ENCODE results near the gene CHMP1B.
A peak's percentile ranks its signal among the peaks of the same experiment; 100 is the strongest.

The CHMP1B gene

GRCh38 chr18:11821208-11821607, 30.0 kb upstream of the CHMP1B start:
- TF ChIP-seq CTCF (IDR thresholded peaks at IDR 0.05; ENCODE audit: borderline replicate concordance, insufficient read depth, low read depth, low read length), result no peak
- no peak overlapping the region for H3K4me3 ChIP-seq (ENCODE audit: low read depth, low read length)

GRCh38 chr18:11821643-11822237, 29.5 kb upstream of the CHMP1B start:
- H3K4me3 ChIP-seq (ENCODE audit: low read depth, low read length), result no peak overlapping the region

GRCh38 chr18:11823545-11823944, 27.7 kb upstream of the CHMP1B start:
- no peak for TF ChIP-seq CTCF (IDR thresholded peaks at IDR 0.05; ENCODE audit: borderline replicate concordance, insufficient read depth, low read depth, low read length)
- no peak overlapping the region for H3K4me3 ChIP-seq (ENCODE audit: low read depth, low read length)

More at GRCh38 chr18:11821643-11822237, 29.5 kb upstream of the CHMP1B start:
- TF ChIP-seq CTCF (IDR thresholded peaks at IDR 0.05; ENCODE audit: borderline replicate concordance, insufficient read depth, low read depth, low read length), result no peak

GRCh38 chr18:11826836-11827235, 24.4 kb upstream of the CHMP1B start:
- H3K4me3 ChIP-seq (ENCODE audit: low read depth, low read length), result no peak overlapping the region
- TF ChIP-seq CTCF (IDR thresholded peaks at IDR 0.05; ENCODE audit: borderline replicate concordance, insufficient read depth, low read depth, low read length), result 0 out of 2 replicates have a peak, but pooled peaks have one; percentile 13

- no peak for TF ChIP-seq CTCF (IDR thresholded peaks at IDR 0.05; ENCODE audit: borderline replicate concordance, insufficient read depth, low read depth, low read length)
- H3K4me3 ChIP-seq (ENCODE audit: low read depth, low read length), result no peak overlapping the region
Observed at GRCh38 chr18:11828786-11829432, 22.3 kb upstream of the CHMP1B start.

- no peak for TF ChIP-seq CTCF (IDR thresholded peaks at IDR 0.05; ENCODE audit: borderline replicate concordance, insufficient read depth, low read depth, low read length)
- no peak overlapping the region for H3K4me3 ChIP-seq (ENCODE audit: low read depth, low read length)
Observed at GRCh38 chr18:11830585-11830984, 20.6 kb upstream of the CHMP1B start.

GRCh38 chr18:11831921-11832320, 19.3 kb upstream of the CHMP1B start:
- no peak for TF ChIP-seq CTCF (IDR thresholded peaks at IDR 0.05; ENCODE audit: borderline replicate concordance, insufficient read depth, low read depth, low read length)
- H3K4me3 ChIP-seq (ENCODE audit: low read depth, low read length), result no peak overlapping the region

Measured in GM12875 (cell line).